Stimulated activated CD4-positive, alpha-beta T cell treated with anti-CD3 and anti-CD28 coated beads, Interleukin-4, amount 100 ng/mL, for 1 hour (primary cell): ENCODE measurements around the gene NACA2.
"Not testable (repeated sequence)": the region's sequence is repeated elsewhere in the genome, so short reads cannot be mapped to it uniquely, and the experiment has no call there.

Experiments used
- DNase-seq: peaks from one replicate; pipeline ENCODE4 v3.0.0-alpha.2; 2020

Gene NACA2

DNA sequence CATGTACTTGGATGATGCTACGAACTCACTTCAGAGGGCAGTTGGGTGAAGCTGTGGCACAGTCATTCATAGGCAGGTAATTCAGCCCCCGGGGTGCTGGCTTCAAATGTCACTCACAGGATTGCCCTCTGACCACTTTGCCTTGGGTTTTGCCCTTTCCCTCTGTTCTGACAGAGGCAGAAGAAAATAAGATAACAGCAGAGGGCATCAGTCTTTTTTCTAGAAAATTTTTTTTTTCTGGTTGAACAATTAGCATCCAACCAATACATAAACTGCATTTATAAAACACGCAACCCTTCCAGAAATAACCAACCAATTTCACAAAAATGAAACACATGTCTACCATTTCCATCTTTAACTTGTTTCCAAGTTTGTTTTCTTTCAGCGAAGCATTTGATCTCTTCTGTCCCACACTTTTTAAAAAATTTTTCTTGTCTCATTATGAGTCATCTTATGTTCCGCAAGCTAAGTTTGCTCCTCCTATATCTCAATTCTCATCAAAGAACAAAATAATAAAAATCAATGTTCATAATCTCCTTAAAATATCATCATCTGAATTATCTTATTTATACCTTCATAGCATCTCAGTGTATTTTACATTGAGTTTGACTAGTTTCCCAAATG is 15.6 kb downstream of the NACA2 start:
- DNase-seq = no peak

DNA sequence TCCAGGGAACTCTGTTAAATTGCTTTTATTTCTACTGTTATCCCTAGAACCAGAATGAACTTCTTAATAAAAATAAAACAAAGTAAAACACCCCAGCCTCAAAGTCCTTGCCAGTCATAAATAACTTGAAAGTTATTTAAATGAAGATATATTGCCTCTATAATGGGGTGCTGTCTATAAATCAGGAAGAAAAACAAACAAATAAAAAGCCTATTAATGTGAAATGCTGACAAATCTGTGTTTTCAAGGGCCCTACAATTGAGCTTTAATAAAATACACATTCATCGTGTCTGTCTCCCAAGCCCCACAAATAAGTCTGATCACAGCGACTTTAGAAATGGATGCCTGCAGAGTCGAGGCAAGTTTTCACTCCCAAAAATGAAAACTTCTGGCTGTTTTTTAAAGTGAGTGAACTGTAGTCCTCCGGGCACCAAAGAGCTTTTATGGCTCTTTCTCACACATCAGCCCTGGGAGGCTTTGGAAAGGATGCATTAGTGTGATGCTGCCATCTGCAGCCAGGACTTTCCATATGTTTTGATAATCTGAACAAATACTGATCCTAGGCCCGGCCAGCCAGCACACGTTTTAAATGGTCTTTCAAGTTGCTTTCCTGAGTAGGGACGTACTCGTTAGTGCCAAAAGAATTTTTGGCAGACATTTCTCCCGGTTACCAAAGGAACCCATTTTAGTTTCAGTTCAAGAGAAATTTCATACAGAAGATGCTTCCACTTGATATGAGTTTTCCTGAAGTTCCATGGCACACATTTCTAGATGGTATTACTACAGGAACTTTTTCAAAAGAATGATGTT is 16.3 kb downstream of the NACA2 start:
- no peak for DNase-seq

DNA sequence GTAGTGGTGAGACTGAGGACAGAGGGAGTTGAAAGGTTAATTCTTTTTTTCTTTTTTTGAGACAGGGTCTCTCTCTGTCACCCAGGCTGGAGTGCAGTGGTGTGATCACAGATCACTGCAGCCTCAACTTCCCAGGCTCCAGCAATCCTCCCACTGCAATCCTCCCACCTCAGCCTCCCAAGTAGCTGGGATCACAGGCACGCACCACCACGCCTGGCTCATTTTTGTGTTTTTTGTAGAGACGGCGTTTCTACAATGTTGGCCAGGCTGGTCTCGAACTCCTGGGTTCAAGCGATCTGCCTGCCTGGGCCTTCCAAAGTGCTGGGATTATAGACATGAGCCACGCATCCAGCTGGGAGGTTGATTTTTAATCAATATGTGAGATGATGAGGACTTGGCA is 18.5 kb downstream of the NACA2 start:
- DNase-seq = not testable (repeated sequence)

DNA sequence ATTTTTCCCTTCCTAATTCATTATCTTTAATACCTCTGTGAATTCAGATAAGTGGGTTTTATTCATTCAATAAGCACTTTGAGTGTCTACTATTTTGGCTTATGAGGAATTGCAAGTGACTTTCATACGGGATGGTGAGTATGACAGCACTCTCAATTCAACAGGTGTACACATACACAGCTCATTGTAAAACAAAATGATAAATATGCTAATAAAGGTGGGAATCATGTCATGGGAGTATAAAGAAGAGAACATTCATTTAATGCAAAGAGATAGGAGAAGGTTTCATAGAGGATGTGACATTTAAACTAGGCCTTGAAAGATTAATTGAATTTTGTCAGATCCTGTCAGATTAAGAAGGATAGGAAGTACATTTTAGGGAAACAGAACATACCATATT is 19.4 kb downstream of the NACA2 start:
- DNase-seq = no peak

DNA sequence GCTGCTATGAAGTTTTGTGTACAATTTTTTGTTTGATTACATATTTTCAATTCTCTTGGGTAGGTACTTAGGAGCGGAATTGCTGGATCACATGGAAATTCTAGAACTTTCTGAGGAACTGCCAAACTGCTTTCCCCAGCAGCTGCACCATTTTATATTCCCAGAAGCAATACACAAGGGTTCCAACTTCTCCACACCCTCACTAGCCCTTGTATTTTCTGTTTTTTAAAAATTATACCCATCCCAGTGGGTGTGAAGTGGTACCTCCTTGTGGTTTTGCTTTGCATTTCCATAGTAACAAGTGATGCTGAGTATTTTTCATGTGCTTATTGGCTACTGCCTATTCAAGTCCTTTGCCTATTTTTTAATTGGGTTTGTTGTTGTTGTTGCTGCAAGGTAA is 20.9 kb downstream of the NACA2 start:
- DNase-seq = no peak

DNA sequence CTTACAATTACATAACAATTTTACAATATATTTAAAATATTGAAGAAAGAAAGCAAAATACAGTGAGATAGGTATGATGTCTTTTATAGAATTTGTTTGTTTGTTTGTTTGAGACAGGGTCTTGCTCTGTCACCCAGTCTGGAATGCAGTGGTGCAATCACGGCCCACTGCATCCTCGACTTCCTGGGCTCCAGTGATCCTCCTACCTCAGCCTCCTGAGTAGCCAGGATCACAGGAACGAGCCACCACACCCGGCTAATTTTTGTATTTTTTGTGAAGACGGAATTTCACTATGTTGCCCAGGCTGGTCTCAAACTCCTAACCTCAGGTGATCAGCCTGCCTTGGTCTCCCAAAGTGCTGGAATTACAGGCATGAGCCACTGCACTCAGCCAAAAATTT is 21.5 kb downstream of the NACA2 start:
- DNase-seq = not testable (repeated sequence)

DNA sequence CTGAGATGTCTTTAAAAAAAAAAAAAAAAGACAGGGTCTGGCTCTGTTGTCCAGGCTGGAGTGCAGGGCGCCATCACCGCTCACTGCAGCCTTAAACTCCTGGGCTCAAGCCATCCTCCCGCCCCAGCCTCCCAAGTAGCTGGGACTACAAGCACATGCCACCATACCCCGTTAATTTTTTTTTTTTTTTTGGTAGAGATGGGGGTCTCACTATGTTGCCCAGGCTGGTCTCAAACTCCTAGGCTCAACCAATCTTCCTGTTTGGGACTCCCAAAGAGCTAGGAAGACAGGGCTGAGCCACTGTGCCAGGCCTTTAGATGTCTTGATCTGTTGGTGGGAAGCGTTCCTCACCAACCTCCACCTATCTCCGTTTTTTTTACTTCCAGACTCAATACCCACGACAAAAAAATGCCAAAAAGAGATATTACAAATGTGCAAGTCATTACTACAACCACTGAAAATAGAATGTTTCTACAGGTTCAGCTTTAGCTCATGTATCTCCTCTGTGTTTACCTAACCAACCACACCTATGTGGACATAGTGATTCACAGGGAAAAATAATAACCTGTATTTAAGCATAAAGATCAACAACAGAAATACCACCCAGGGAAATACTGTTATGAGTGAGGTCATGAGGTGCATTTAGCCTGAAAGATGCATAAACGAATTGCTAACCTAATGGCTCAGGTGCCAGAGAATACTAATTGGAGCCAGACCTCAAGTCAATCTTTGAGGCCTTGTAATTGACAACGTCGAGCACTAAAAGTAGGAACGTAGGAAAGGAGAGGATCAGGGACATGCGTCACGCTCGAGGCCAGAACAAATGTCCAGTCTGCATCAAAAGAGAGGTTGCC is 22.6 kb downstream of the NACA2 start:
- DNase-seq = no peak

DNA sequence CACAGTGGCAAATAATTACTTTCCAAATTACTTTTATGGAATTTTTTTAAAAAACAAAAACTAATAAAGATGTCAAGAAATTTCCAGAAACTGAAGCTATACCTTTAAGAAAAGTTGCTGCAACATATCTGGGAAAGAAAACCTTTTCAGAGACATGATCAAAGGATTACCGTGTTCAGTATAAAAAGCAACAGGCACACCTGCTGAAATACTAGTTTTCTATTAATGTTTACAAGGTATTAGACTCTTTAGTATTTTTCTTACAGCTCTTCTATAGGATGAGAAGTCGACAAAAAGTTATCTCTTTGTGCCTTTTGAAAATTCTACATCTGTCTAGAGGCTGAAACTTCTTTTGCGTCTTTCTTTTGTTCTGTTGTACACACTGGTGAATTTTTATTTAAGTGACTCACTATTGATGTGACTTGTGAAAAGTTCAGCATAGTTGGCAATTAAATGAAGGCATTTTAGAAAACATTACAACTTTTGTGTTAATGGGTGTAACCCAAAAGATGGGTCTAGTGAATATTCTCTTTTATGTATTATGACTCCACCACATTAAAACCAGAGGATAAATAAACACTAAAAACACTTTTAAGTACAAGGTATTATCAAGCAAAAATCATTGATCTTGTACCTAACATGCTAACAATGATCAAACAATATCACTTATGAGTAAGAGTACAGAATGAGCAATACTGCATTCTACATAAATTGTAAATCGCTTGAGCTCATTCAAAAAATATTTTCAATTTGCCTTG is 23.8 kb downstream of the NACA2 start:
- DNase-seq = no peak

DNA sequence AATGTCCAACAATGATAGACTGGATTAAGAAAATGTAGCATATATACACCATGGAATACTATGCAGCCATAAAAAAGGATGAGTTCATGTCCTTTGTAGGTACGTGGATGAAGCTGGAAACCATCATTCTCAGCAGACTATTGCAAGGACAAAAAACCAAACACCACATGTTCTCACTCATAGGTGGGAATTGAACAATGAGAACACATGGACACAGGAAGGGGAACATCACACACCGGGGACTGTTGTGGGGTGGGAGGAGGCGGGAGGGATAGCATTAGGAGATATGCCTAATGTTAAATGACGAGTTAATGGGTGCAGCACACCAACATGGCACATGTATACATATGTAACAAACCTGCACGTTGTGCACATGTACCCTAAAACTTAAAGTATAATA is 24.6 kb downstream of the NACA2 start:
- not testable (repeated sequence) for DNase-seq

DNA sequence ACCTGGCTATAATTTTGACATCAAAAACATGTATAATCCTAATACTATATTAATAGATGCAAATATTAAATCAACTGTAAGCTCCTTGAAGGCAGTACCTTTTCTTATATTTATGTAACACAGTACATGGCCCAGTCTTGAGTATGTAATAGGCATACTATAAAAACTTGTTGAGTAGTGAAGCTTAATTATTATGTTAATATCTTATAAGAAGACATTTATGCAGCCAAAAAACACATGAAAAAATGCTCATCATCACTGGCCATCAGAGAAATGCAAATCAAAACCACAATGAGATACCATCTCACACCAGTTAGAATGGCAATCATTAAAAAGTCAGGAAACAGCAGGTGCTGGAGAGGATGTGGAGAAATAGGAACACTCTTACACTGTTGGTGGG is 25.2 kb downstream of the NACA2 start:
- not testable (repeated sequence) for DNase-seq

DNA sequence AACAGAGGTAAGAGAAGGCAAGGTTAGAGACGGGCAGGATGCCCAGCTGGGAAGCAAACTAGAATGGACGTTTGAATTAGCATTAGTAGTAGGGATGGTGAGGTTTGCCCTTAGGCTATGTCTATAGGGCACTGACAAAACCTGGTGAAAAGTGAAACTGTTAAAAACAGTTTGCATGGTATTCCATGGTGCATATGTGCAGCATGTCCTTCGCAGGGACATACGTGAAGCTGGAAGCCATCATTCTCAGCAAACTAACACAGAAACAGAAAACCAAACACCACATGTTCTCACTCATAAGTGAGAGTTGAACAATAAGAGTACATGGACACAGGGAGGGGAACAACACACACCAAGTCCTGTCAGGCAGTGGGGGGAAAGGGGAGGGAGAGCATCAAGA is 25.8 kb downstream of the NACA2 start:
- no peak for DNase-seq

DNA sequence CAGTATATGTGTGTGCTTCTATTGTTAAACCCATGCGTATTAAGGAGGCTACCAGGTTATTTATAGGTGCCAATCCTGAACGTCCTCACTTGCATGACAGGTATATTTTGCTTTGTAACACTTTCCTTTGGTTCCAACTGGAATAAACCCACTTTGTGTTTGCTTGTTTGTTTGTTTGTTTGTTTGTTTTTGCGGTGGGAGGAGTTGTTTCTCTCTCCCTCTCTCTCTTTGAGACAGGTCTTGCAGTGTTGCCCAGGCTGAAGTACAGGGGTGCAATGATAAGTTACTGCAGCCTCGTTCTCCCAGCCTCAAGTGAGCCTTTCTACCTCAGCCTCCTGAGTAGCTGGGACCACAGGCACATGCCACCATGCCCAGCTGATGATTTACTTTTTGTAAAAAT is 28.7 kb downstream of the NACA2 start:
- no peak for DNase-seq

DNA sequence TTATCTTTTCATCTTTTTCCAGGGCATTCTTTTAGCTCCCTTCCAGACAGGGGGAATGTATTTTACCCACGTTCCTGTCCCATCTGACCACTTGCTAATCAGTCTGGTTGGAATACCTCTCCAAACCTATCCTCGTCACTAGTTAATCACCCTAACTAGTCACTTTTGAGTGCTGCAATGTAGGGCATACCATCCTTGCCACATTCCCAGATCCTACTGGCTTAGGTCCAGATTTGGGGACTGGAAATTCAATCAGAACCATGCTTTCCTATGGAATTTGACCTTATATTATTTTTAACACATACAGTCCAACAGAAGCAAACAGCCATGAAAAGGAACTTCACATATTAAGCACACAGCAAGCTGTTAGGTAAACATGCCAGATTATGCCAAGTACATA is 29.7 kb downstream of the NACA2 start:
- no peak for DNase-seq

DNA sequence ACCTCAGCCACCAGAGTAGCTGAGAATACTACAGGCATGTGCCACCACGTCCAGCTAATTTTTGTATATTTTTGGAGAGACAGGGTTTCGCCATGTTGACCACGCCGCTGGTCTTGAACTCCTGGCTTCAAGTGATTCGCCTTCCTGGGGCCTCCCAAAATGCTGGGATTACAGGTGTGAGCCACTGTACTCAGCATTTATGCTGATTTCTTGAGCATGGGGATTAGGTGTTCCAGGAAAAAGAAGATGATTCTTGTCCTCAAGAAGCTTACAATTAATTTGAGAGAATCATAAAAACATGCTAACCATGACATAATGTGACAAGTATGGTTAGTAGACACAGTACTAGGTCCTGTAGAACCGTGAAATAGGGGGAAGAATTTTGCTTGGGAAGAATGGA is 30.9 kb downstream of the NACA2 start:
- no peak for DNase-seq

DNA sequence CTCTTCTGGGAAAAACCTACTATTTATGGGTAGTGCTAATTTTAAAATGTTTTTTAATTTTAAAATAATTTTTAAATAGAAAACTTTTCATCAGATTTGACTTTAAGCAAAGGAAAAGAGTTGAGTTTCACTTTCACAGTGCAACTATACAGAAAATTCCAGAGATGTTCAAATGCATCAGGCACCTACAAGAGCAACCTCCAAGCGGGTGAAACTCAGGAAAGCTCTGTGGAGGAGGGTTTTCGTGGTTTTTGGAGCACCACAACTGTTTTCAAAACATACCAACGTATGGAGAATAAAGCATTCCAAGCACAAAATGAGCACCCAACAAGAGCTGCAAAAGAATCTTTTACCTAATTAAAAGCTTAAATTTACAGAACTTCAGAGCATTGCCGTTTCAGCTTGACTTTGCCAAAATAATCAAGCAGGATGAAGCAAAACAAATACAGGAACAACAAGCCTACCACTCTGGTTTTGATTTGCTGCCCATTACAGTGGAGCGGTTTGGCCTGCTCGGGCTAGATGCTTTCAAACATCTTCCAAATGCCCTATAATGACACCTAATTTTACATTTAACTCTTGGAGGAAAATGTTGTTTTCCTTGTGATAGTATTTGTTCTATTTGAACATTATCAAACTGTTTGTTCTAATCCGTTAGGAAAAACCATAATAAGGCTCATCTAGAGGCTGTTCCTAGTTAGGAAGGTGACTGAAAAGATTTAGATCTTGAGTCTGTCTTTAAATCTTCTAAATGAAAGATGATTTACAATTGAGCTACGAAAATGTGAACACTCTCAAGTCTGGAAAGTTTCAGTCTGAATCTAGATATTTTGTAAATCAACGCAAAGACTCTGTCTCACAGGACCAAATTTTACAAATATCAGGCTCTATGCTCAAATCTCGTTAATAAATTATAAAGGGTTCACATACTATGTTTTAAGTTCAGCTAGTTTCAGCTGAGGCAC is 34.5 kb downstream of the NACA2 start:
- no peak for DNase-seq

DNA sequence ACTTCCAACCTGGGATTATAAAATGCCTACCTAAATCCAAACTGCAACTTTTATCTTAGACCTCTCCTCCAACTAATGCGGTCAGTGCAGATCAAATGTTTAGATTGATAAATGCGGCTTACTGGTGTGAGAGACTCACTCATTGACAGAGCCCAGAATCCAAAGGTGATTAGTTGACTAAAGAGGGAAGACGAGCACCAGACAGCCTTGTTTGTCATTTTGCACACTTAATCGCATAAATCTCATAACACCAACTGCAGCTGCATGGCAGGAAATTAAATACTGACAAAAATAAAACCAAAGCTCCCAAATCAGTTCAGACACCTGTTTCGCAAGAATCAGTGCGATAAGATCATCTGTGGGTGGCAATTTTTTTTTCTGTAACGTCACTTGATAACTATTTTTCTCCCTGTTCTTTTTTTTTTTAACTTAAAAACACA is 35.9 kb downstream of the NACA2 start:
- DNase-seq = no peak

DNA sequence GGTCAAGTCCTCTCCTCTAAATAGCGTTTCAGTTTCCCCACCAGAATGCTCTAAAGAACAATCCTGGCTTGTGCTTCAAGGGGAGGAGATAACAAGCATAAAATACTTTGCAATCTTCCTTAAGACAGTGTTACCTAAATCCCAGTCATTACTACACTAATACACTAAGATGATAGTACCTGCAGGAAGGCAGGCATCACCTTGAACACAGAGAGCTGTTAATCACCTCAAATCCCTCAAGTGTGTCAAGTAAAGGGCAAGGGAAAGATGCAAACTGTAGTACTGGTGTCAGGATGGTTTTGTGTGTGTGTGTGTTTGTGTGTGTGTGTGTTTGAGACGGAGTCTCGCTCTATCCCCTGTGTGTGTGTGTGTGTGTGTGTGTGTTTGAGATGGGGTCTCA is 36.8 kb downstream of the NACA2 start:
- no peak for DNase-seq

DNA sequence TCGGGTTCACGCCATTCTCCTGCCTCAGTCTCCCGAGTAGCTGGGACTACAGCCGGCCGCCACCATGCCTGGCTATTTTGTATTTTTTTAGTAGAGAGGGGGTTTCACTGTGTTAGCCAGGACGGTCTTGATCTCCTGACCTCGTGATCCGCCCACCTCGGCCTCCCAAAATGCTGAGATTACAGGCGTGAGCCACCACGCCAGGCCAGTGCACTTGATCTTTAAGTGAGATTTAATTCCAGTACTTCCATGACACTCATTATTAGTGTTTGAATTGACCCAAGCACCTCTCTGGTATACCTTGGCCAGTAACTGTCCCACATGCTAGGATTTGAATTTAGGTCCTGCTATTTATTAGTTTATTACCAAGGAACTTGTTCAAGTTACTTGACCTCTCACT is 38.5 kb downstream of the NACA2 start:
- not testable (repeated sequence) for DNase-seq

DNA sequence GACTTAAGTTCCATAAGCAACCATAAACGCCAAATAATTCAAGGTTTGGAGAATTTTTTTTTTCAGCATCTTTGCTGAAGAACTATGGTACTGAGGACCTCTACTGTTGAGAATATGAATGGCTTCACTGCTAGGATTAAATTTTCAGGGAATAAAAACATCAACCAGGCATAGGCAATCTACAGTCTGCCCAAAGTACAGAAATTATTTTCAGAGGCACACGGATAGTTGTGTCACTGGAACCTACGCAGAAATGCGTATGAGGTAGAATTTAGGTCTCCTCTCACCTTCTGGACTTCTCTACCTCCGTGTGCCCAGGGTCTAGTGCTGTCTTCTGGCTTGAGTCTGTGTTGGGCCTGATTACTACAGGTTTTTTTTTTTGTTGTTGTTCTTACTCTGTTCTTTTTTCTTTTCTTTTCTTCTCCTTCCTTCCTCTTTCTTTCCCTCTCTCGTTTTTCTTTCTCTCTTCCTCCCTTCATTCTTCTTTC is 39.7 kb downstream of the NACA2 start:
- DNase-seq = no peak

DNA sequence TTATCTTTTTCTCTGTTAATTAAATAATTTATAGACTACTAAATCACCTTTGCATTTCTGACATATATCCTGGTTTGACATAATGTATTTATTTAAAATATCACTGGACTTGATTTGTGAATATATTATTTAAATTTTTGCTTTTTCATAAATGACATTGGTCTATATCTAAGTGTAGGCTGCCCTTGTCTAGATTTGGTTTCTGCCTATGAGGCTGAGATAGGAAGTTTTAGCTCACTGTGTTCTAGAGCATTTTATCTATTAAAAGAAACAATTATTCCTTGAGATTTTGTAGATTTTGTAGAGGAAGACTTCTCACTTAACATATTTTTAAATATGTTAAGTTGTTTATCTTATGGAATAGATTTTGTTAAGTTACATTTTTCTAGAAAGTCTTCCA is 43.9 kb downstream of the NACA2 start:
- DNase-seq = no peak

DNA sequence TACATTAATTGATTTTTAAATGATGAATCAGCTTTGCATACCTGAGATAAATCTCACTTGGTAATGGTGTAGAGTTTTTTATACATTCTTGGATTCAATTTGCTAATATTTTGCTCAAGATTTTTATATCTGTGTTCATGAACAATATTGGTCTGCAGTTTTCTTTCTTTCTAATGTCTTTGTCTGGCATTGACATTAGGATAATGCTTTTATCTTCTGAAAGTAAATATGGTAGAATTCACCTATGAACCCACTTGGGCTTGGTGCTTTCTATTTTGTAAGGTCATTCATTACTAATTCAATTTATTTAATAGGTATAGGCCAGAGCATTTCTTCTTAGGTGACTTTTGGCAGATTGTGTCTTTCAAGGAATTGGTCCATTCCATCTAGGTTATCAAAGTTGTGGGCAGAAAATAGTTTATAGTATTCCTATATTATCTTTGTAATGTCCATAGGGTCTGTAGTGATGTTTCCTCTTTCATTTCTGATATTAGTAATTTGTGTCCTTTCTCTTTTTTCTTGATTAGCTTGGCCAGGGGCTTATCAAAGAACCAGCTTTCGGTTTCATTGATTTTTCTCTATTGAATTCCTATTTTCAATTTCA is 45.6 kb downstream of the NACA2 start:
- no peak for DNase-seq
